GM10266 (cell line): ENCODE results near the gene COL6A3.
"Not testable (repeated sequence)": the region's sequence is repeated elsewhere in the genome, so short reads cannot be mapped to it uniquely, and the experiment has no call there.

ENCODE experiments used
- DNase-seq: peaks from one replicate; pipeline ENCODE4 v3.0.0; 2012; ENCODE audit errors: extremely low spot score
- TF ChIP-seq, protein P1 (sequence below): IDR thresholded peaks from 2 replicates; pipeline ENCODE4 v1.5.1; 2012; ENCODE audit warnings: mild to moderate bottlenecking, low read depth; ENCODE audit not compliant: control insufficient read depth, insufficient read depth; ENCODE audit errors: missing control alignments

Gene COL6A3

DNA sequence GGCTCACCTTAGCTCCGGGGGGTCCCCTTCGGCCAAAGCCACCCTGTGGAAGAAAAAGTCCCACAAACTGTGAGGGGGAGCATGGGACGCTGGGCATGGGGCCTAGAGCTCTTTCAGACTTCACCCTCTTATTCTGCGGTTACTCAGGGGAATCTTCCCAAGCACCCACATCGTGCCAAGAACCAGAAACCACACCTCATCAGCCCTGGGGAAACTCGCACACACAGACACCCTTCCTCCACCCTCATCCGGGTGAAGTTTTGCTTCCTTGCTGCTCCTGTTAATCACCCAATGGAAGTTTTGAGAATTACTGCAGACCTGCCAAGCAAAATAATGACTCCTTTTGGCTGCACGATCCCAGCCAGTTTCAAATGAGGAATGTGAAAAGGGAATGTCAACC, 59.1 kb downstream of the COL6A3 start:
- TF ChIP-seq, protein P1, sequence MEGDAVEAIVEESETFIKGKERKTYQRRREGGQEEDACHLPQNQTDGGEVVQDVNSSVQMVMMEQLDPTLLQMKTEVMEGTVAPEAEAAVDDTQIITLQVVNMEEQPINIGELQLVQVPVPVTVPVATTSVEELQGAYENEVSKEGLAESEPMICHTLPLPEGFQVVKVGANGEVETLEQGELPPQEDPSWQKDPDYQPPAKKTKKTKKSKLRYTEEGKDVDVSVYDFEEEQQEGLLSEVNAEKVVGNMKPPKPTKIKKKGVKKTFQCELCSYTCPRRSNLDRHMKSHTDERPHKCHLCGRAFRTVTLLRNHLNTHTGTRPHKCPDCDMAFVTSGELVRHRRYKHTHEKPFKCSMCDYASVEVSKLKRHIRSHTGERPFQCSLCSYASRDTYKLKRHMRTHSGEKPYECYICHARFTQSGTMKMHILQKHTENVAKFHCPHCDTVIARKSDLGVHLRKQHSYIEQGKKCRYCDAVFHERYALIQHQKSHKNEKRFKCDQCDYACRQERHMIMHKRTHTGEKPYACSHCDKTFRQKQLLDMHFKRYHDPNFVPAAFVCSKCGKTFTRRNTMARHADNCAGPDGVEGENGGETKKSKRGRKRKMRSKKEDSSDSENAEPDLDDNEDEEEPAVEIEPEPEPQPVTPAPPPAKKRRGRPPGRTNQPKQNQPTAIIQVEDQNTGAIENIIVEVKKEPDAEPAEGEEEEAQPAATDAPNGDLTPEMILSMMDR = no peak
- no peak for DNase-seq

DNA sequence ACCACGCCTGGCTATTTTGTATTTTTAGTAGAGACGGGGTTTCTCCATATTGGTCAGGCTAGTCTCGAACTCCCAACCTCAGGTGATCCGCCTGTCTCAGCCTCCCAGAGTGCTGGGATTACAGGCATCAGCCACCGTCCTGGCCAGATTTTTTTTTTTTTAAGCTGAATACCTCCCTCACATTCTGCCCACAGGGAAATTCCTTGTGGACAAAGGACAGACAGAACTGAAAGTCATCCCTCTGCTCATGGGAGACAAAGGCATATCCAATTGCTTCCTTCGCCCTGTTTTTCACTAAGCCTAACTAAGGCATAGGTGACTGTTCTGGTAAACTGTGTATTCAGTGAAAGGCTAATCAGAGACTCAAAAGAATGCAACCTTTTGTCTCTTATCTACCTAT, 59.8 kb downstream of the COL6A3 start:
- not testable (repeated sequence) for DNase-seq

DNA sequence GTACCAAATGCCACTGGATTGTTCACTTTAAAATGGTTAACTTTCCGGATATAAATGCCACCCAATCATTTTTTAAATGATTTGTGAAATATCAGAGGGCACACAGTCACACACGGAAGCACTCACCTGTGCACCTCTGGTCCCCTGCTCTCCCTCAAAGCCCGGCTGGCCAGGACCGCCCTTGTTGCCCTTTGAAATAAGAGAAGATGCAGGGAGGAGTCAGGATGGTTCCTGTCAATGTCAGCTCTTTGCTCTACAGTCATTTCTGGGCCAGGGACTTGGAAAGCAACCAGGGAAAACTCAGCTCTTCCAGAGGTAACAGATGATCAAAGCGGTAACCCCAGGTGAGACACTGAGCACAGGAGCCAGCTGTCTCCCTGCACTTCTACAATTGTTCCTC, 60.7 kb downstream of the COL6A3 start:
- DNase-seq = no peak
- TF ChIP-seq, protein P1 = no peak

DNA sequence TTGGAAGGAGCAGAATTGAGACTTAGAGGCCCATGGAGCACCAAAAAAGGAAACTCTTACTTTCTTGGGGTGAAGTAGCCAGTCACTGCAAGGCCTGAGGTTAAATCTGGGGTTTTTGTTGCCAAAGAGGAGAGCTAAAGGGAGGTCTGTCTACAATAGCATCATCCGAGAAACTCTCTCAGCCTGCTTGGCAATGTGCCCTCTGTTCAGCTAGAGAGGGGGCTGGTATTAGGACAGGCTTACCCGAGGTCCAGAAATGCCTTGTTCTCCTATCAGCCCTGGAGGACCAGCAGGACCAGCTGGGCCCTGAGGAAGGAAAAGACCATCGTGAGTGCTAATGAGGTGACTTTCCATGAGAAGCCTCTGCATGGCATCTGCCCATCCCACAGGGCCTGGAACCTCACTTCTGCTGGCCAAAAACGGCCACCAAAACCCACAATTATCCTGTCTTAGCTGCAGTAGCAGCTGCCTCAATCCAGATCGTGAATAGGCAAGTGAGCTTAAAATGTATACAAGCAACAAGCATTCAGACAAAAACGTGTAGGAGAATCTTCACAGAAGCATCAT, 61.6 kb downstream of the COL6A3 start:
- TF ChIP-seq, protein P1 = no peak
- no peak for DNase-seq

DNA sequence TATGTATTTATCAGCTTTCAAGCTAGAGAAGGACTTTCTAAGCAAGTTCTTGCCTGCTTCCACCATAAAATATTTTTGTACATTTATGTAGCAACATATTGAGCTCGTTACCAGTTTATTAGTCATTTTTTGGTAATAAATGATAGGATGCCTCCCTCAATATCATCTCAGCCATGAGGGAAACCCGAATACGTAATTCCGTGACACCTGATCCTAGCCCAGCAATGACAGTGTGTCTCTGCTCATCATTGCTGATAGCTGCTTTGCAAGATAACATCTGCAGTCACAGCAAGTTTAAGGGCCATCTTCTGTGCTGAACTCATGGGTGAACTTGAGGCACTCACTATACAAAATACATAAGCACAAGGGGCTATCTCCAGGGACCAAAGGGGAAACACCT, 62.2 kb downstream of the COL6A3 start:
- DNase-seq = no peak

DNA sequence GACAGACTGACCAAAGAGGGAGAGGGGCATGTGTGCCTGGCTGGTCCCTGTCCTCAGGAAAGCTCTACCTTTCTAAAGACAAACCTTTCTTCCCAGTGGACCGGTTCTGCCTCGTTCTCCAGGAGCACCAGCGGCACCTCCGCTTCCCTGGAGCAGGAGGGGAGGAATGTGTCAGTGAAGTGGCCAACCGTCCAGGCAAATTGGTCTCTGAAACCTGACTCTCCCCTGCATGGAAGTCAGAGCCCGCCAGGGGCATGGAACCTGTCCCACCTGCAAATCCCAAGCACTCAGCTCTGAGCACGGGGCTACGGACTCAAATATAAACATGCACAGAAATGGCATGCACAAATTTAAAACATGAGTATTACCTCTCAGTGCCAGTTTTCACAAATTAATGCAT, 62.9 kb downstream of the COL6A3 start:
- no peak for DNase-seq
- TF ChIP-seq, protein P1 = no peak

More for the DNA sequence above, 62.2 kb downstream of the COL6A3 start:
- TF ChIP-seq, protein P1 = no peak

DNA sequence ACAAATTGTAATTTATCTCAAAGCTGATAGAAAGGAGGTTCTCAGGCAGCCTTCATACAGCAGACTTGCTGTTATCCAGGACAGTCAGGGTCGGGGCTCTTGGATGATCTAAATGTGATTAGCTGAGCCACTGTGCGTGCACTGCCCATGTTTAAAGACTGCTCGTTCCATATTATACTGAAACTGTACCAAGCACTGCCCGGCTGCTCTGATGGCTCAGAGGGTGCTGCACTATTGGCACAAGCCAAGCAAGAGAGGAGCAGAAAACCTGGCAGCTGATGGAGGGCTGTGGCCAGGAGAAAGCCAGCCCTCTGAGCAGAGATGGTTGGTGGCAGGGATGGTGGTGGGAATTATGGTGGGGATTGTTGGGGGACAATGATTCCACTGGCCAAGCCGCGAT, 63.4 kb downstream of the COL6A3 start:
- DNase-seq = no peak
- TF ChIP-seq, protein P1 = no peak

DNA sequence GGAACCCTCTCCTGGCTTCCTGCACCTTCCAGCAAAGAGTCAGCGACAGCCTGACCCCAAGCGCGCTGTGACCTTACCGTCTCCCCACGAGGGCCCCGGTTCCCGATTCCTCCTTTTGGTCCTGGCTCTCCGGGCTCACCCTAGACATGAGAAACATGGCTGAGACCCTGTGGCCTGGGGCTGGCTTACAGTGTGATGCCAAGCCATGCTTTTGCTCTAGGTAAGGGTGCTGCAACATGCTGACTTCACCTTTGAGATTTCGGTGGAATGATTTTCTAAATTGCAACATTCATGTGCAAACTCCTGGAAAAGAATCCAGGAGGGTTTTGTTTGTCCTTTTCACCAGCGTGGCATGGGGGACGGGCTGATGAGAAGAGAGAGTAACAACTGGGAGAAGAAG, 63.9 kb downstream of the COL6A3 start:
- TF ChIP-seq, protein P1 = no peak
- DNase-seq = no peak
